Thyroid gland (tissue), 4 donors: ENCODE results near the gene NDUFB2.

Experiments used
- CTCF ChIP-seq, 6 experiments: fragments of 200-600 bp in 3 of 6; fragments of 450-650 bp in 3 of 6; sonication (generic) in 3 of 6; IDR thresholded peaks; one replicate each; pipeline ENCODE4 v1.5.1; 2016 to 2019; ENCODE audit warnings: antibody characterized with exemption in 6 of 6, mild to moderate bottlenecking in 2 of 6, inconsistent platforms in 1 of 6, moderate library complexity in 1 of 6
- POLR2A ChIP-seq, 2 donors: fragments of 450-650 bp; IDR thresholded peaks; one replicate each; pipeline ENCODE4 v1.6.1; 2017; ENCODE audit warnings: antibody characterized with exemption in 2 of 2, mild to moderate bottlenecking in 2 of 2, moderate library complexity in 1 of 2

- TF ChIP-seq POLR2A (IDR thresholded peaks at IDR 0.05) (no peak), CTCF (IDR thresholded peaks at IDR 0.05) (no peak)
Measured at GRCh38 chr7:140678816-140679130, 17.7 kb upstream of the NDUFB2 start.
